Amniotic stem cell (primary cell): ENCODE measurements around the gene AGXT2.
A peak's percentile ranks its signal among the peaks of the same experiment; 100 is the strongest.
"Not testable (repeated sequence)": the region's sequence is repeated elsewhere in the genome, so short reads cannot be mapped to it uniquely, and the experiment has no call there.

Experiments used
- DNase-seq: peaks from one replicate; lab custom pipeline; 2025; lab: John Stamatoyannopoulos, UW

AGXT2 gene

DNA sequence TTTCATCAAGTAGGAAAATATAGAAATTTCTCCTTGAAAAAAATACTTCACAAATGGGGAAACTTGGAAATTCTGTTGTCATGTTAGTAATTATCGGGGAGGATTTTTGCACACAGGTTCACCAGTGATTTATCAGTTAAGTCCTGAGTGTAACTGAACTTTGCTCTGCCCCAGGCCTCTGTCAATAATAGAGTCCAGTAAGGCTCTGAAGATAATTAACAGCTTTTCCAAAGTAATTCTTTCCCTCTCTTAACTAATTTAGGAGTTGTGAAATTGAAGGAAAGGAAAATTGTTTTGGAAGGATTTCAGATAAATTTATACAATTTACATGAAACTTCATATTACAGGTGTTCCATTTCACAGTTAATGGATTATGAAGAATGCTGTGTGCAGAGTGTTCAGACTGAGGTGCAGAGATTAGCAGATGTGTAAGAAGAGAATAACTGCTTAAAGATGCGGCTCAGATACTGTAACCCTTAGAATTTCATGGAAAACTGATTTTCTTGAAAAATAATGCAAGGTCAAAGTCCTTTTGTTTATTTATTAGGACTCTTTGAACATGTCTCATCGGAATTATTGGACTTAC is 2.9 kb upstream of the AGXT2 start:
- DNase-seq, result no peak

DNA sequence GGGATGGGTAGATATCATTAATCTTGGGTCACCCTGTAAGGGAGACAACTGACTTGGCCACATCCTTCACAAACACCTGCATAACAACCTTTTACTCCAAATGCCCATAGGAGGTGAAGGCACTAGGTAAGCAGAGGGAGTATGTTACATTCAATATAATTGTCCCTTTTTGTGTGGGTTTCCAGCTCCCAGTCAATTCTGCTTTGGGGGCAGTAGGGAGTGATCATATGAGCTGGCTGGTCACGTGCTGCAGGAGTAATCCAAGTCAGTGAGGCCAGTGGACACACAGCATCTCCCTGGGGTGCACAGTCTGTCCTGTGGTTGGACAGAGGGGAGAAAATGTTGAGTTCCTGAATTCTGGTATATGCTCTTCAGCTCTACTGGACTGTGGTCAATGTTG is 1.2 kb upstream of the AGXT2 start:
- DNase-seq, result no peak

DNA sequence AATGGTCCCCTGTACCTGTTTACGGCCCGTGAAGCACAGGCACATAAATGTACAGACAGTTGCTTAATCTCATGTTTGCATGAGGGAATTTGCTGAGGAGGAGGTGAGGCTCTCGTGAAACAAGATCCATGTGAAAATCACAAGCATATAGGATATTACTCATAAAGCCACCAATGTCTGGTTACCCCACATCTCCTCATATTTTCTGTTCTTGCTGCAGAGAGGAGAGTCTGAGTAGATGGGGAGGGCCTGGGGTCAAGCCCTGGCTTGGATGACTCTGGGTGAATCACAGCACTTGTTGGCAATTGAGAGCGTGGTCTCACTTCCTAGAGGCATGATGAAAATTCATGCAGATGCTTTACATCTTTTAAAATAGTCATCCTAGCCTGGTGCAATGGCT is 975 bp downstream of the AGXT2 start:
- peak; percentile 49 for DNase-seq

DNA sequence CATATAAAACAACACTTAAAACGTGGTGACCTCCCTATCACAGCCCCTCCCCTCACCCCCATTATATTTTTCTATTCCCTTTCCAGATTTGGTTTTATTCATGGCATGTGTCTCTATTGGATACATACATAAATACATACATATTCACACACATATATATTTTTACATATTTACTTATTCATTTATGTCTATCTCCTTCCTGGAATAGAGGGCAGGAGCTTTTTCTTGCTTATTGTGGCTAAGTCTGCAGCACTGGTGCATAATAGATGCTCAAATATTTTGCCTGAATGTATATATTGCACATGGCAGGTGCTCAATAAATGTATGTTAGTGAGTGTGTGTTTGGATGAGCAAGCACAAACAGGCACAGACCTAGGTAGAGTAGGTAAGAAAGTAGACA is 2.5 kb downstream of the AGXT2 start:
- DNase-seq, result no peak

DNA sequence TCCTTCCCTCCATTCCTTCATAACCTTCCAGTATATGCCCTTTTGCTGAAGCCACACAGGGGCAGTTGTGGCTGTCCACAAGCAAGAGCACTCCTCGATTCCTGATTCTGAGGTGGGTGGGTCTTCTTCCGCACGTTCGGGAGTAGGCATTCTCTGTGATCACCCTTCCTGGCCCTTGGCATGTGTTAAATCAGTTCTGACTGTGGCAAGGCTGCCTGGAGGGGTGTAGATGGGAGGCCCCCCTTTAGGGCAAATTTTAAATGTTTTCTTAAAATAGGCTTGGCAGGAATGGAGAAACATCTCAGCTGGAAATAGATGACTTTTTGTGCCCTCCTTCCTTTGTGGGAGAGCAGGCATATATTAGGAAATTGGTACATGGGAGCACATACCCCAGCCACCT is 3.1 kb downstream of the AGXT2 start:
- DNase-seq, result no peak

DNA sequence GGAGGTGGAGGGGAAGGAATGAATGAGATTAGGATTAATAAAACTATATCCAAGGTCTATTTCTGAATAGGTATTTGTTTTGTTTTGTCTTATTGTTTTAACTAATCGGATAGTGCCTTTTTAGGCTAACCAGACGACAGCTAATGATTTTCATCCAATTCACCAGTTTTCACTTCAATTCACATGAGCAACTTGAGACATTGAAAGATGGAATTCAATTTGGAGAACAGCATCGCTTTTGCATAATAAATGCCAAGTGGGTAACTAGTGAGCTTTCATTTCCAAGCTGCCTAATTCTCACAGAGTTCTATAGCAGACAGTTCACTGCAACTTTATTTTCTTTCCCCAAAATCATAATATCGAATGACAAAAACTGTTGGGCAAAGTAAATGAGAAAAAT is 5.0 kb downstream of the AGXT2 start:
- no peak for DNase-seq

DNA sequence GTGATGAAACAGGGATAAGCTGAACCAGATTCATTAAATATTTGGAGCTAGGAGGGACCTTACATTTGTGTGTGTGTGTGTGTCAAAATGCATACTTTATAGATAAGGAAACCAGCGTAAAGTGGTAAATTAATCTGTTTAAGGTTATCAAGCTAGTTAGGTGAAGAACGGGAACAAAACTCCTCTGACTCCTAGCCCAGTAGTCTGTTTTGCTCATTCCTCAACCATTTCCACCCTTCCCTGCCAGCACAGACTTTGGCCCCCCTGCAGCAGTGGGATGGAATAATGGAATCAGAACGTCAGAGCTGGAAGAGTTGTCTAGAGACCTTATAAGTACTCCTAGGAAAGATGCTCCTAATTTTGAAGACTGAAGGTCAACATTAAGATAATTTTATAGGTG is 6.5 kb downstream of the AGXT2 start:
- DNase-seq, result no peak

DNA sequence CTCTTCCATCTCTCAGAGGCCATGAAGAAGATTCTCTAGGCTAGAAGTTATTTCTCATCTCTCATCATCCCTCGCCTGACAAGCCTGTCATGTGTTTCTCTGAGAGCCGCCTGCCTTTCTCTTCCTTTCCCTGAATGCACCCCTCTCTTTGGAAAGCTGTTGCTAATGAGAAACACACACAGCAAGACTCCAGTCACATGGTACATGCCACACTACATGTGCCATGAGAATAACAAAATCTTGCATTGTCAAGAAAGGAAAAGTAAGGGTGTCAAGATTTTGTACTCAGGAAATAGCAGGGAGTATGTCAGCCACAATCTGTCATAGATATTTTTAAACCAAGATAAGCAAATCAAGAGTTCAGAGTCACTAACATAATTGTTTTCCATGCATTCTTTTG is 8.9 kb downstream of the AGXT2 start:
- no peak for DNase-seq

DNA sequence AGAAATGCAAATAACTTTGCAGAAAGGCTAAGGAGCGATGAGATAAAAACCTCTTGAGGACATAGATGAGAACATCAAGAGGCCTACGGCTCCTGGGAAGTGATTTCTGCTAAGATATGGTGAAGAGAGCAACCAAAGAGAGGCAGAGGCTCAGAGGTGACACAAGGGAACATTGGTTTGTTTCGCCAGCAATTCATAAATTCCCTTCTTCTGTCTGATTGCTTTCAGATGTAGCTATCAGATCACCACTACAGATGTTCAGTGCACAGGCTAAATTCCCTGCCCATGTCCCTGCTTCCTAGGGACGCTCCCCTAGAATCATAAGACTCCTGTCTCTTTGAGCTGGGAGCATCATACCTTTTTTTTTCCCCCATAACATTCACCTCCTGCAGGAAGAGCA is 11.2 kb downstream of the AGXT2 start:
- no peak for DNase-seq

DNA sequence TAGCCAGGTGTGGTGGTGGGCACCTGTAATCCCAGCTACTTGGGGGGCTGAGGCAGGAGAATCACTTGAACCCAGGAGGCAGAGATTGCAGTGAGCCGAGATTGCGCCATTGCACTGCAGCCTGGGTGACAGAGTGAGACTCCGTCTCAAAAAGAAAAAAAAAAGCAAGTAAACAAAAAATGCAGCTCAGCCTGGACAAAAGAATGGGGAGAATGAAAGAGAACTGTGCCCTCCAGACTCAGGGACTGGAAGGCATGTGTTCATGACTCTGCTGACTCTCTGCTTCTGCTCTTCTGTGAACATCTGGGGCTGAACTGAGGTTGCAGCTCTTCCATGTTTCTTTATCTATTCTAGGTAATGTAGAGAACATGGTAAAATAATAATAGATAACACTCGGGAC is 11.8 kb downstream of the AGXT2 start:
- not testable (repeated sequence) for DNase-seq

DNA sequence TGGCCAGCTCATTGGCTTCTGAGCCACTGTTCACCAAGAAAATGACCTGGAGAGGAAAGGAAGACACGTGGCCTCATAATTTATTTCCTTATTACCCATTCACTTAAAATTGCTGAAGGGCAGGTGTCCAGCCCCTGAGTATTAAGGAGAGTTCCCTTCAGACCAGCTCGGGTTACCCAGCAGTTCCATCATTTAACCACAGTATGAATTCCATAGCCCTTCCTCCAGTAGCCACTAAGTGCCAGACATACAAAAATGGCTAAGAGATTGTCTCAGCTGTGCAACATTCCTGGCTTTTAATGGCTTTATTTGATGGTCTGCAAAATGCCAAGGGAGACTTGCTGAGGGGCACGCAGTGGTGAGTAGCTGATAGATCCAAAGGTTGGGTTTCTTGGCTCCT is 12.5 kb downstream of the AGXT2 start:
- no peak for DNase-seq

DNA sequence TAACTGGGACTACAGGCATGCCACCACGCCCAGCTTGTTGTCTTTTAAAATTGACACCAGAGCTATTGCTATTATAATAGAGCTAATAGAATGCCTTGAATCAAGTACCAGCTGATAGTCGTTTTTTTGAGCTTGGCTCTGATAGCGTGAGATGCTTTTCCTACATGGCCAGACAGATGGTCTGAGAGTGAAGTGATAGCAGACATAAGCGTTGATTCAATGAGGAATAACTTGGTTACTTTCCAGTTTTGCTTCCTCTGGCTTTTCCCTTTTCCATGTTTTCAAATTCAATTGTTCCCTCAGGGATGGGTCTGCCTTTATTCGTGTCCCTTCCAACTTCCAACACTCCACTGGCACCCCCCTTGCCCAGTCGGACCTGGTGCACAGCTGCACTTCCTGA is 15.4 kb downstream of the AGXT2 start:
- no peak for DNase-seq

DNA sequence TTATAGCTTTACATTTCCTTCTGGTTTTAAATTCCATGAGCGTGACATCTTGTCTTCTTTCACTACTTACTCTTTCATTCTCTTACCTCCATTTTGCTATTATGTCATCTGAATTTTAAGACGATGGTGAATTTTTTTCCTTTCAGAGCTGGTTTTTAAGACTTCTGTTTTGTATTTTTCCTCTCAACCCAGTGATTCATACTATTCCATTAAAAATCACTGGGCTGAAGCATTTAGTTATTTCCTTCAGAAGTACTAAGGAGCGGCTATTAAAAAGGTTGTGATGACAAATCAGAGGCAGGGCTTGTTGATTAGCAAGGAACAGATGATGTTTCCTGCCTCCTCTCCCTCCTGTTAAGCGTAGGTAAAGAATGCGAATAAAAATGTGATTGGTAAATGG is 16.5 kb downstream of the AGXT2 start:
- no peak for DNase-seq

DNA sequence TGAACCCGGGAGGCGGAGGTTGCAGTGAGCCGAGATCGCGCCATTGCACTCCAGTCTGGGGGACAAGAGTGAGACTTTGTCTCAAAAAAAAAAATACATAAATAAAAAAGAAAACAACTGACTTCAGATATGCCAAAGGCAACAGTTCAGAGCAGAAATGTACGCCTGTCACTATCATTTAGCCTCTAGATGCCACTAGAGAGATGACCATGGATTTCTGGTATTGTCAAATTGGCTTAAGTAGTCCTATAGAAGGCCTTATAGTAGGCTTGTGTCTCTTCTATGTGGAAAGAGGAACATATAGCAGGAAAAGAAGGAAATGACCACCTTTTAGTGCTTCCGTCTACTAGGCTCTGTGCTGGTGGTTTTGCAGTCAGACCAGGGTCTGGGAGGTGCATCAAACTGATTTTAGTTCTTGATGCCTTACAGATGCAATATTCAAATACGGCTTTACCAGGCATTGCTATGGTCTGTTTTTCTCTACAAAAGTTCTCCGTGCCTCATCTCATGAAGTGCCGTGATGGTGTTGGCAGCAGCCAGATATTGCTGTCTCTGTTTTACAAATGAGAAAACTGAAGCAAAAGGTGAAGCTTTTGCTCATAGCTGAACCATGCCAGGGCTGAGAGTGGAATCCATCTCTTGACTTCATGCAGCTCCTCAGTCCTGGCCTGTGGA is 17.2 kb downstream of the AGXT2 start:
- no peak for DNase-seq

DNA sequence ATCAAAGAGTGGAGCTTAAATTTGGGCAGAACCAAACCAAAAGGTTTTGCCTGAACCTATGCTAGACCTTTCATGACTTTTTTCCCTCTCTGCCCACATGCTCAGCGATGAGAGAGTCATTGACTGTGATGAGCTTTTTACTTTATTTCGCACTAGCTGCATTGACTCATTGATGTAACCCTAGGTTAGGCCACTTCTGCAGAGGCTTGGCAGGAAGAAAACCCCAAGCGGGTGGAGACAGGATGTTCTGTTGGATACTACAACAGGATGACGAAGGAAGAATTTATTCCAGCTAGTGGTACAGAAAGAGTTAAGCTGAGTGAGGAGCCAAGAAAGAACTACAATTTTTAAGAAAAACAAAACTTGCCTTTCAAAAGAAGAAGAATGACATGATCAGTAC is 18.4 kb downstream of the AGXT2 start:
- DNase-seq, result no peak

DNA sequence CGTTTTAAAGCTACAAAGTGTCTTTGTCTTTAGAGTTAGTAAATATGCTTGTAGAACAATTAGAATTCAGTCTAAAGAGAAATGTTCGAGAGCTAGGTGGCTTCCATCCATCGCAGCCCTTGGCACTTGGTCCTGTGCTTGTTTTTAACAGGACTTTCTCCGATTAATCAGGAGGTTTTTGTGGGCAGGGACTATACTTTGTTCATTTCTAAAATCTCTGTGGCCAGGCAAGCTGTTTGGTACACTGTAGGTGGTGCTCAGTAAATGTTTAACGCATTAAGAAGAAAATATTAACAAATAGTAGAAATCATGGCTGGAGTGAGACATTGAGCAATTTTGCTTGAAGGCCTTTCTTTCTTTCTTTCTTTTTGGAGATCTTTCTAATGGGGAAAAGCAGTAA is 20.8 kb downstream of the AGXT2 start:
- DNase-seq, result no peak

DNA sequence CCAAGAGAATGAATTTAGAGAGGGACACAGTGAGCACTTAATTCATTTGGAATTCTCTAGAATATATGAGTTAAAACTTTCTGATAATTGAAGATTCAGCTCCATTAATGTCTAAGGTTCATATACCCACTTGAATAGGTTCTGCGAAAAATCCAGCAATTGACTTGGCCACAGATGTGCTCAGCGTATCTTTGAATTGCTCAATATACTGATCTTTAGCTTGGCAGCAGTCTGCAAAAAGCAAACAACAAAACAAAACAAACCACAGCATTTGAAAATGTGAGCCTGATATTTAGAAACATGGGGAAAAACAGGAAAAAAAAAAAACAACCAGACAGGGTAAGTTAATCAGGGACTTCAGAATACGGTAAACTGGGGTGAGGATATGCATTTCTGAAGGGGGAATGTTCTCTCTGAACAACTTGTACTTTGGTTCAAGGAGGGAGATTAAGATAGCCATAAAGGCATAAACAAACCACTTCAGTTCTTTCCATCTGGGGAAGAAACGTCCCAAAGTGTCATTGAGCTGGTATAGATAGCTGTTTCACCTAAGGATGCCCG is 21.4 kb downstream of the AGXT2 start:
- no peak for DNase-seq

DNA sequence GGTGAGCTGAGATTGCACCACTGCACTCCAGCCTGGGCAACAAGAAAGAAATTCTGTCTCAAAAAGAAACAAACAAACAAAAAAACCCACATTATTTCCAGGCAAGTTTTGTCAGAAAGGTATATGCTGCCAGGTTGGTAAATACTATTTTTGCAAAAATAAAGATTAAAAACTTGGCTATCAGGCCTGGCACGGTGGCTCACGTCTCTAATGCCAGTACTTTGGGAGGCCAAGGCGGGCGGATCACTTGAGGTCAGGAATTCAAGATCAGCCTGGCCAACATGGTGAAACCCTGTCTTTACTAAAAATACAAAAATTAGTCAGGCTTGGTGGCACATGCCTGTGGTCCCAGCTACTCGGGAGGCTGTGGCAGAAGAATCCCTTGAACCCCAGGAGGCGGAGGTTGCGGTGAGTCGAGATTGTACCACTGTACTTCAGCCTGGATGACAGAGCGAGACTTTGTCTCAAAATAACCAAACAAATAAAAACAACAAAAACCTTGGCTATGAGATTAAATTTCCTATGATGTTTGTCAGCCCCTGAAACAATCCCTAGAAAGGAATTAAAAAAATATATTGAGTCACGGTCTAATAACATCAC is 22.7 kb downstream of the AGXT2 start:
- no peak for DNase-seq

DNA sequence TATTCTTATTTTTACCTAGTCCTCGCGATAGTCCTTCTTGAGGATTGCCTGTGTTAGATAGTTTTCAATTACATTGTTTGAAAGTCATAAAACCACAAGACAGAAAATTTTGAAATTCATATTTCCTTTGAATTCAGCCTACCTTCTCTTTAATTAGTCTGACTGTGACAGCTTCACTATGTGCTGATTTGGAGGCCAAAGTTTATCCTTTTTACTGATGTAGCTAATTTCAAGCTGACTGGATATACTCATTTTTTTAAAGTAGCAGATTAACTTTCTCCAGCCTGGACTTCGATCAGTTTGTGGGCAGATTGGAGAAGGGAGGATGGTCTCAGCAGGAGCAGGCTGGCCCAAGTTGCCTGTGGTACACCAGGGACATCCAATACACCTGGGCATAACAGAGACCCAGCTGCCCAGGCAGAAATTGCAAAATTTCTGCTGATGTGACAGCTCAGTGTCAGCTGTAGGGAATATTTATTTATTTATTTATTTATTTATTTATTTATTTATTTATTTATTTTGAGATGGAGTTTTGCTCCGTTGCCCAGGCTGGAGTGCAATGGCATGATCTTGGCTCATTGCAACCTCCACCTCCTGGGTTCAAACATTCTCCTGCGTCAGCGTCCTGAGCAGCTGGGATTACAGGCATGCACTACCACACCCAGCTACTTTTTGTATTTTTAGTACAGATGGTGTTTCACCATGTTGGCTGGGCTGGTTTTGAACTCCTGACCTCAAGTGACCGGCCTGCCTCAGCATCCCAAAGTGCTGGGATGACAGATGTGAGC is 24.2 kb downstream of the AGXT2 start:
- DNase-seq, result no peak

DNA sequence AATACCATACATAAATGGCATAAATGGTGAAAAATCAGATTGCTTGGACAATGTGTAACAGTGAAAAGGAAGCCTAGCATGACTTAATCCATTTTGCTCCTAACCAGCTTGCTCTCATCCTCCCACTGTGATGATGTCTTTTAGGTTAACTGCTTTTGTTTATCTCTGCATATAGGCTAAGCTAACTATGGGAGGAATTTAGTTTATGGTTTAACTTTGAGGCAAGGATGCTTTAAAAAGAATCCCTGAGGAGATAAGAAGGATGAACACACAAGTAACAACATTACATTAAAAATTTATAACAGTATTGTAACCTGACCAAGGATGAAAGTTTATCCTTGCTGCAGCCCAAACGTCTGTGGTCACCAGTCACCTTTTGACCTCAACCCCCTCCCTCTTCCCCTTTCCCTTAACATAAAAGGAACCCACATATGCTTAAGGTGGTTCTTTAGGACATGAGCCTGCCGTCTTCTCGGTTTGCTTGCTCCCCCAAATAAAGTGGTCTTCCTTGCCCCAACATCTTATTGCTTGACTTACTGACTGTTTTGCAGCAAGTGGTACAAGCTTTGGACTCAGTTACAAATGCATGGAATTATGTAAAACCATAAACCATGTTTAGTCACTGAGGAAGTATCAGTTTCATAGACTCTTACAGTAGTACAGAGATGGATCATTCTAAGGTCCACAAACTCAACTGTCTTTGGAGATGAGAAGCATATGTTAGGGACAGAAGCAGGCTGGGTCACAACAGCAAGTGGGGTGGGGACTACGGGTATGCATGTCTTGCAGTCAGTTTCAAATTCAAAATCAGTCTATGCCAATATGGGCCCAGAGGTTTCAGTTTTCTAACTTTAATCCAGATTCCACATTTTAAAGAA is 31.3 kb downstream of the AGXT2 start:
- DNase-seq, result no peak

DNA sequence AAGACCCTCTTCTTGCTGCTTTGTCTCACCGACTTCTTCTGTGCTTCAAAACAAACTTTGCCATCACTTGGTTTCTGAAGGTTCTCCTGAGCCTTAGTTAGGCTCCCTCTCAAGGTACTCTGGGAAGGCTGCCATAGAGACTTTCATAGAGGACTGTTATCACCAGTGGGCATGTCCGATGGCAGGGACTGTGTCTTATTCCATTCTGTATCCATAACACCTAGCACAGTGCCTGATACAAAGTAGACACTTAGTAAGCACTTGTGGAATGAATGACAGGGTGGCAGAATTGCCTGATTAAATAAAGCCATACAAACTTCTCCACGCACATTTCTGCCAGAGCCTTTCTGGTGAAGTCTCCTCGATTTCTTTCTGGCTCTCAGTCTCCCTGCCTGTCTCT is 32.7 kb downstream of the AGXT2 start:
- no peak for DNase-seq

DNA sequence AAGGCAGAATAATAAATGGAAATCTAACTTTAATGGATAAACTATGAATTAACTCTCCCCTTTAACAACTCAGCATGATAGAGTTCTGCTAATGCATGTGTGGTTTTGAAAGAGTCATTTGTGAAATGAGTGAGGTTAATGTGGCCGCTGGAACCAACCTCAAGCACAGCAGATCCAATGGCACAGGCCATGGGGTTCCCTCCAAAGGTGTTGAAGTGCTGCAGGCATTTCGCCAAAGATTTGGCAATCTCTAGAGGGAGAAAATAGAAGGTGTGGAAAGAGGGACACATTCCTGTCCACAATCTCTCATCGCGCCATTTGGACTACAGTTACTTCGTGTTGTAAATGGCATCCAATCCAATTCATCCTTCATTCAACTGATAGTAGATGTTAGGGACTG is 35.0 kb downstream of the AGXT2 start:
- no peak for DNase-seq
